Stimulated activated CD8-positive, alpha-beta memory T cell treated with anti-CD3 and anti-CD28 coated beads, Interleukin-4, amount 100 ng/mL, for 1 hour (primary cell): ENCODE results near the gene MAPKAP1.

Source experiments
- DNase-seq, 2 donors: peaks; one replicate each; pipeline ENCODE4 v3.0.0-alpha.2; 2020; ENCODE audit warnings: low read depth in 2 of 2, low spot score in 1 of 2

The MAPKAP1 gene

DNA sequence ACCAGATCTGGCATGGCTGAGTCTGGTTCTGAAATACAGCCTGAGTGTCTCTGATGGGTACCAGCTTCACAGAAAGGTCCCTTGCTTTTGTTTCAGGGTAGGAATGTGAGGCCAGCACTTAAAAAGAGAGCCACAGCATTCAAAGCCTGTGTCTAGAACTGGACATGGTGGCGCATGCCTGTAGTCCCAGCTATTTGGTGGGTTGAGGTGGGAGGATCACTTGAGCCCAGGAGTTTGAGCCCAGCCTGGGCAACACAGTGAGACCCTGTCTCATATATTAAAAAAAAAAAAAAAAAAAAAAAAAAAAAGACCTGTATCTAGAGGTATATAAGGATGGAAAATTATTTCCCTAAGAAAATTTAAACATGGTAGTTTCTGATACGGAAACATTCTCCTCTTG, 243.1 kb downstream of the MAPKAP1 start:
- DNase-seq, result no peak

DNA sequence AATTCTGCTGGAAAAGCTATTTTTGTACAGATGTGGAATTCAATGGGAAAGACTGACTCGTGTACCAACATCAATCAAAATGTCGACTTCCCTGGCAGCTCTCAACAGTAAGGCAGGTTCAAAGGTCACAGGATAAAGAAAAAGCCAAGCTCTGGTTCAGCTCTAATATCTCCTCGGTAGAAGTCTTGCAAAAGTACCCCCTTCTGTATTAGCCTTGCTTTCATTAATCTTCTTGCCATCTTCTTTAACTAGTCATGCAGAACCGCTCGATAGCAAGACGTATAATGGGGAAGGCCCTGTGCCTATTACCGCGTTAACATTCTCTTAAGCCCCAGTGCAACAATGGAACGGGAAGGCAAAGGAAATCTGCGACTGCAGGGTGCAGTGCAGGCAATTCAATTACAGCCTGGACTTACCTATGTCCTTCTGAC, 244.1 kb downstream of the MAPKAP1 start:
- DNase-seq, result no peak

DNA sequence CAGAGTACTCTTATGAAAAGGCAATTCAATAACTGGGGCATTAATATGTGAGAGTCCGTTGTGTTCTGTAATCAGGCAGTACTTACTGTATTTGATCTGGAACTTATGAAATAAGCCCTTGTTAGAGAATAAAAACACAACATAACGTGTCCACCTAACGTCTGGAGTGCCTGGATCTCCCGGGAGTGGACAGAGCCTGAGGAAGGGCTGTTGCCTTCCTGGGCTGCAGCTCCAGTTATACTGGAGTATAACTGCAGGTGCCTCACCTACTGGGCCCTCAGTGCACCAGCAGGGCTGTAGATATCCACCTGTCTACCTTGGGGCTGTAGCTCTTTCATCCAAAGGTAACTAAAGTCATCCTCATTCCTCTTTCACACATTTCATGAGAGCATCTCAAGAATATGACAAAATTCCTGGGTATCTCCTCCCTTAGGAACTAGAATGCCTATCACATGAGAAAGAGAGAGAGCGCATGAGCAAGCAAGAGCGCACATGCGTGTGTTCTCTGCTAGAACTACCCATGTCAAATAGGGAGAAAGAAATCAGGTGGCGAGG, 245.3 kb downstream of the MAPKAP1 start:
- no peak for DNase-seq

DNA sequence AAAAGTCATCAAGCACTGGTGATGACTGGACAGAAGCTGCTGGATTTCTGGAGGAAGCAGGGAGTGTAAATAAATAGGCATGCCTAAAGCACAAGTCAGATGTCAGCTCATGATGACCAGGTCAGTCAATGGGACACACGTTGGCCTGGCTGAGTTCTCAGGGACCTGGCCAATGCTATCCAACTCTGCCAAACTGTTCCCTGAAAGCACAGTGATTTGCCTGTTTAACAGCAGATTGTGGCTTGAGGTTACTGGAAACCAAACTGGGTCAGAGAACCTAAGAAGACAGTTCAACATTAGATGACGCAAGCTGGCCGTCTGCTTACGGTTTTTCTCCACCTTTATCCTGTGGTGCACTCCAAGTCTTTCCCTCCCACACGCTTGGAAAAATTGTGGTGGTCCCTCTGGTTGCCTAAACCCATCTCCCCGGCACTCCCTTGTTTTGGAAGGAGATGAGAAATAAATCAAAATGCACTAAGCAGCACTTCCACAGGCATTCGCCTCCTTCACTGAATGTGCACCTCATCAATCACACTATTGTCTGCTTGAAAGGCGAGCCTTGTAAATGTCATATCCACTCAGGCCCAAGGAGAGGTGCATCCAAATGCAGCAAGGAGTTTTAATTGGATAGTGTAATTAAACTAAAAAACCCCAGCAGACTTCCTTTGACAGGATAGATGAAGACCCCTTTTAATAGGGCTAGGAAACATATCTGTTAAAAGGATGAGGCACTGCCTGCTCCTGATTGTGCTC, 245.9 kb downstream of the MAPKAP1 start:
- DNase-seq, result no peak

DNA sequence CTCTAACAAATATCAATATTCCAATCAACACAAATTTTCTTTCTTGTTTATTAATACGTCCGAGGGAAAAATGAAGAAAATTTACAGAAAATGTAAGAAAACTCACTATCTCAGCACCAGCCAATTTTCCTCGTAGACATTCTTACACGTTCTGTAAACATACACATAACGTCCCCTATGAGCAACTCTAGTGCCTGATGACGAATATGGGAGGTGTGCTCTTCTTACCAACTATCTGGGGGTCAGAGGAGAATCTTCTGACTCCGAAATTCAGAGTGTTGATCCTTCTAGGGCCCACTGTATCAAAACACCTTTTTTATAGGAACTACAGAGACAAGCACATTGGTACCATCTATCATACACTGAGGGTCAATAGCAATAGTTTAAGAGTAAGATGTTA, 246.7 kb downstream of the MAPKAP1 start:
- no peak for DNase-seq

DNA sequence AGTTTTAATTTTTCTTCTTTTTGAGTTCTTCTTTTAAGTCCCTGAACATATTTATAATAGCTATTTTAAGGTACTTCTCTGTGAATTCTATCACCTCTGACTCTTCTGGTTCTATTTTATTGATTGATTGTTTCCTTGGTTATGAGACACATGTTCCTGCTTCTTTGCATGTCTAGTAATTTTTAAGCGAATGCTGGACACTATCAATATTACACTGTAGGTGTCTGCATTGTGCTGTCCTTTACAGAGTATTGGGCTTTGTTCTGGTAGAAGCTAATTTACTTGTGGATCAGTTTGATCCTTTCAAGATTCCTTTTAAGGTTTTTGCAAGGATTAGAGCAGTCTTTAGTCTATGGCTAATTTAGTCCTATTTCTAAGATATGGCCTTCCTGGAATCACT, 249.7 kb downstream of the MAPKAP1 start:
- no peak for DNase-seq

DNA sequence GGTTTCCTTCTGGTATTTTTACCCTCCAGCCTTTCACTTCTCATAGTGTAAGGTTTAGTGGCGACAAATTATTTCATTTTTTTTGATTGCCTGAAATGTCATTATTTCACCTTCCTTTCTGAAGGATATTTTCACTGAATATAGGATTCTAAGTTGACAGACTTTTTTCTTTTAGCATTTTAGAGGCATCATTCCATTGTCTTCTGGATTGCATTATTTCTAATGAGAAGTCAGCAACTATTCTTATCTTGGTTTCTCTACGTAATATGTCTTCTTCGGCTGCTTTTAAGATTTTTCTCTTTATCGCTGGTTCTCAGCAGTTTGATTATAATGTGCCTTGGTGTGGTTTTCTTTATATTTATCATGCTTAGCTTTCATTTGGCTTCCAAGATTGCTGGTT, 251.1 kb downstream of the MAPKAP1 start:
- DNase-seq, result no peak

DNA sequence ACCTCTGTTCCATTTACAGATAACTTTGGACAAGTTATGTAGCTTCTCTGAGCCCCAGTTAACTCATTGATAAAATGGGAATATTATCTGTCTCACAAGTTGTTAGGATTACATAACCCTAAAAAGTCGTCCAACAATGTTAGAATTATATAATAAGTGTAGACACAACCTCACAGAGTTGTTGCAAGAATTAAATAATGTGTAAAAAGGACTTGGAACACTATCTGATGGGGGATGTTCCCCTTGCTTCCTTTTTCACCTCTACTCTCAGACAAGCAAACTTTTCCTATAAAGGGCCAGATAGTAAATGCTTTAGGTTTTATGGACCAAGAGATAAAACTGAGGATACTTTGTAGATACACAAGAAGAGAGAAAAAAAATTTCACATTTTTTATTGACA, 251.9 kb downstream of the MAPKAP1 start:
- DNase-seq, result no peak

DNA sequence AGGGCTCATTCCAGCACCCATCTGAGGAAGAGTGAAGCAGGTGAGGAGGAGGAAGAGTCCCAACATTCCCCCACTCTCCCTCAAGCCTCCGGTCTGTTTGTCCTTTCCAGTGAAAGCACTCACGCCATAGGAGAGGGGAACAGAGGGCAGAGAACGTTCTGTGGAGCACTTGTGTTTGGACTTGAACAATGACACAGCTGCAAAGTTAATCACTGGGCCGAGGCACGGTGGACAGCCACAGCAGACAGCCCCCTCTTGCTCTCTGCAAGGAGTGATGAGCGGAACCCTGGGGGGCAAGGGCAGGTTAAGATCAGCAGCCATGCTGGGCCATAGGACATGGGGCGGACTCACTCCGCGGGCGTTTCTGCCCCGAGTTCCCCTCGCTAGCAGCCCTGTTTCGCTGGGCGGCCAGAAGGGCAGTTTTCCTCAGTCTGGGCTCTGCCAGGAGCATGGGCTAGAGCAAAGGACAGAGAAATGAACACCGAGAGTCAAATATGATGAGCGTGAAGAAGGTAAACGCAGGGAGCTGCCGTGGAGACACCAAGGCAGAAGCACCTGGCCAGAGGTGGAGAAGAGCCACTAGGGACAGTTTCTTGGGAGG, 259.7 kb downstream of the MAPKAP1 start:
- no peak for DNase-seq

DNA sequence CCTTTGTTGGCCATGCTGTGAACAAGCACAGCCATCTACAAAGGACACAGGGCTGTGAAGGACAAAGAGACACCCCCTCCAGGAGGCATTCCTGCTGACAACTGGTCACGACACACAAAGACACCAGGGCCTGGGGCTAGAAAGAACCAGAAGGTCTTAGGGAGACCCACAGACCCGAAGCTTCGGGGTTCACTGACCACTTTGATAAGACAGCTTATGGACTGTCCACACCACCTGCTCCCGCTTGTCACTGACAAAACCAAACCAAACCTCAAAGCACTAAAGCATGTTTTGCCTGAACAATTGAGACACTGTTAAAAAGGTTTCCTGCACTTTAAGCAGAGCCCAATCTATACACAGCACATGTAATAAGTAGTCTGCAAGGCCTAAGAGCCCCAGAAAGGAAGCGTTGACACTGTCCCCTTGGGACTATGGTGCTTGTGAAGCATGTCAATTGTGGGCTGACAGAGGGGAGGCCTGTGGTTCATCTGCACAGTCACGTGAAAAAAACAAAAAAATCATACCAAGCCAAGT, 260.4 kb downstream of the MAPKAP1 start:
- no peak for DNase-seq

DNA sequence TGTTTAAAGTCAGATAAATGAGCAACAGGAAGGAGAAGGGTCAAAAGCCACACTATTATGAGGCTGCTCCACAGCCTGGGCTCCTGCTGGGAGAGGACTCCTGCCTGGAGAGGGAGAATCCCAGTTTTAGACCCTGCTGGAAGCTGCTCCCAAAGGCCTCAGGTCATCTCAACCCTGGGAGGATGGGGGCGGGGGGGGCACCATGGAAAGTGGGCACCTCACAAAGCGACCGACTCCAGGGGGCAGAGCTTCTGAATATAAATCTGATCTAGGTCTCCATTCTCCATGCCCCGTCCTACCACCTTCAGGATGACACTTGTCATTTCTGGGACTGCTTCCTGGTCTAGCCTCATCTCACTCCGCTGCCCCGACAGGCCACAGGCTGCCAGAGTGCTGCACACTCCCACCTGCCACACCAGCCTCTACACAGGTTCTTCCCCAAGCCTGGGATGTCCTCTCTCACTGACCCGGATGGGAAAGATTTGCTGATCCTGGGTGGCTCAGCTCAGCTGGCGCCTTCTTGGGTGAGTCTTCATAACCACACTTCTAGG, 262.0 kb downstream of the MAPKAP1 start:
- DNase-seq, result no peak

DNA sequence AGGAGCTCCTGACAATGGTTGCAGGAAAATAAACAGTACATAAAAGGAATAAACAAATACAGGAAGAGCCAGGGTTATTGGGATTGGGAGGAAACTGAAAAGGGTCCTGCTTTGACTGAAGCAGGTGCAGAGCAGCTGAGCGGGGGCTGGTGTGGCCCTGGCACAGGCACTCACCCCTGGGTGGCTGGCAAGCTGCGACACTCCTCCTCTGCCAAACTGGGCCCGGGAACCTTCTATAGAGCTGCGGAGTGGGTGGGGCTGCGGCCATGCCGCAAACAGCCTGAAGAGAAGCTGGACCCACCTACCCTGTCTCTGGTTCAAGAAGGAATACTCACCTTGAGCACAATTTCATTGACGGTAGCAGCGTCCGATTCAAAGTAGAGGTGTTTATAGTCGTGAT, 262.8 kb downstream of the MAPKAP1 start:
- DNase-seq, result no peak

DNA sequence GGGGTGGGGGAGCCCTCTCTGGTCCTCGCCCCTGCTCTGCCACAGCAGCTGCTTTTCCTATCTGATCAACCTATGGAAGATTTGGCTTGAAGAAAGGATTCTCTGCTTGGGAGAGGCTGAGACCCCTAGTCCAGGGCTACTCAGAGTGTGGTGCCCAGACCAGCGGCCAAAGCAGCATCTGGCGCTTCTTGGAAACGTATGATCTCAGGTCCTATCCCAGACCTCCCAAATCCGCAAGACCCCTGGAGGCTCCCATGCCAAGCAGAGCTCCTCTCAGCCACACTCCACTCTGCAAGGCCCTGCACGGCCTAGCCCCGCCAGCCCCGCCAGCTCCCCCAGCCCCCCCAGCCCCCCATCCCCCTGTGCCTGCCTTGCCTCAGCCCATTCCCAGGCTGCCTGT, 263.6 kb downstream of the MAPKAP1 start:
- no peak for DNase-seq

DNA sequence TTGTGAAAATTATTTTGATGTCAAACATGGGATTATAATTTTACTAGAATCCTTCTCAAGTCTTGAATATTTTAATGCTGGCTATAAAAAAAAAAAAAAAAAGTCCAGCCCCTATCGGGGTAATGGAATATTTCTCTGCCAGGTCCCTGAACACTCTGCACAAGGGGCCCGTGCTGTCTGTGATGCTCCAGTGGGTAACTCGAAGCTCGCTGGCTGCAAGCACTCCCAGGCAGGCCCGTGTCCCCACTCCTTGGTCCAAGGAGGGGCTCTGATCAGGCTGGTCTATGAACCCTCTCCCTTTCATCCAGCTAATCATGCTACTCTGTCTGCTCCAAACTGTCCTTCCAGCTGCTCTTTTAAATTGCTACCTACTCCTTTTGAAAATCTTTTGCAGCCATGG, 264.6 kb downstream of the MAPKAP1 start:
- no peak for DNase-seq

DNA sequence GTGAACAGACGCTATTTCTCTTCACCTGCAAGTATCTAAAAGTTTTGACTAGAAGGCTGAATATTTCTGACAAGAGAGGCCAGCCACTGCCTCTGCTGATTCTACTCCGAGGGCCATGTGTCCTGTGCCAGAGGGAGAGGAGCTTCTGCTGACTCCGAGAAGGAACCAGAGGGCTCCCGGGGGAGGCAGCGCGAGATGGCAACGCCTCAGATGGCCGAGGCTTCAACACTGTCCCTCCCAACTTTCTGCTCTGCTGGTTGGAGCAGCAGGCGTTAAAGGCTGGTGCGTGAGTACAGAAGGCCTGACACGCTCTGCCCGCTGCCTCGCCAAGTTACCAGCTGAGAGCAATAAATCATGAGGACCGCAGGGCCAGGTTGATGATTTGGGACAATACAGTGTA, 266.6 kb downstream of the MAPKAP1 start:
- no peak for DNase-seq

DNA sequence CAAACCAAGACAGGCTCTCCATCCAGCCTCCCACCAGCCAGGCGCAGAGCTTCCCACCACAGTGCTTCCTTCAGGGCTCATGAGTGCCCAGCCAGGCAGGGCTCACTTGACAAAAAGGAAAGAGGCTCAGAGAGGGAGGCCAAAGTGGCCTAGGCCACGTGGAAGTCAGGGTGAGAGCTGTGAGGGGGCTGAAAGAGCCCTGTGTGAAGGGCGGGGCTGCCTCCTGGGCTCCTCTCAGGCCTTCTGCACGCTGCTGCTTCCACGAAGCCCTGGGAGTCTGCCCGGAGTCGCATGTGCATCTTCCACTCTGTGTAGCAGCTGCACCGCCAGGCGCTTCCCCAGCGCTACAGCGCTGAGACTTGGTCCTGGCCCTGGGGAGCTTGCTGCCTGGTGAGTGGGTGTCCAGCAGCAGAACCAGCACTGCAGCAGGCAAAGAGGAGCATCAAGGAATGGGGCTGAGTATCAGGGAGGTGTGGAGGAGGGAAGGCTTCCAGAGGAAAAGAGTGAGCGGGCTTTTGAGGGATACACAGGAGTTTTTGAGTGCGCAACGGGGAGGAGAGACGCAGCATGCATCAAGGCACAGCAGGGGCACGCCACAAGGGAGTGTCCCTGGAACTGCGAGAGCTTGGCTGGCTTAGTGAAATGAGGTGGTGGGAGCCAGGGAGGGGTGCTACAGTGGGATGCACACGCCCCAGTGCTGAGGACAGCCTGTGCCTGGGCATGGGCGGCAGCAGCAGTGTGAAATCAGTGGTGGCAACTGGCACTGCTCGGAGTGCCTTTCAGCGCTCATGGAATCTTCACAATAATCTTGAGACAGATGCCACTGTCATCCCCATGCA, 267.4 kb downstream of the MAPKAP1 start:
- no peak for DNase-seq

DNA sequence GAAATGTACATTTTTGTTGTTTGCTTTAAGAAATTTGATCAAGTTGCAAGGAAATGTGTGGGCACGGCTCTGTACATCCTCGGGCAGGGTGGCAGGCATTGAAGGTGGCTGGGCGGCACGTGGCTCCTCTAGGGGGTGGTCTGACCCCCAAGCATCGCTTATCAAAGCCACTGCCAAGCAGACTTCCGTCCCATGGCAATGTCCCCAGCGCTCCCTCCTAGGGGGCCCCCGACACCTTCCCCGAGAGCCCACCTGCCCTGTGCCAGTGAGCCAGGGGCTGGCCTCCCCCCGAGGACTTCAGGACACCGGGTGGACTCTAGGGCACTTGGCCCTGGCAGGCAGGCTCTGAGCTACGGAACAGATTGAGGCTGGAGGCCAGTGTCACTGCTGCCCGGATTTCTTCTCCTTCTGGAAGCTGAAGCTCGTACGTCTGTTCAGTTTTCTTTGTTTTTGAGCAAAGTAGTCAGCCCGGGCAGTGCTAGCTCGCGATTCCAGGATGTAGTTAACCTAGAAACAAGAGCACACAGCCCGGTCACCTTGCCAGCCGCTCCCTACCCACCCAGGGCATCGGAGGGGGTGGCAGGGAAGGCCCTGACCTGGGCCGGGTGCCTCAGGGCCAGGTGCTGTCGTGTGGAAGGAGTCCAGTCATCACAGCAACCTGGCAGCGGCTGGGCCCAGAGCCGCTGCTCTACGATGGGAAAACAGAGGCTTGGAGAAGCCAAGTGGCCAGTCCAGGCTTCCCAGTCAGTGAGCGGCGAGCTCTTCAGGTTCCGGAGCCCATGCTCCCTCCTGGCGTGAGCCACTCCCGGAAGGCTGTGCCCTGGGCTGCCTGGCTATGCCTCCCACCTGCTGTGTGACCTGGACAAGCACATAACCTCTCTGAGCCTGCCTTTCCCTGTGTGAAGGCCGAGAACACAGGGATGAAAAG, 268.2 kb downstream of the MAPKAP1 start:
- DNase-seq, result no peak

DNA sequence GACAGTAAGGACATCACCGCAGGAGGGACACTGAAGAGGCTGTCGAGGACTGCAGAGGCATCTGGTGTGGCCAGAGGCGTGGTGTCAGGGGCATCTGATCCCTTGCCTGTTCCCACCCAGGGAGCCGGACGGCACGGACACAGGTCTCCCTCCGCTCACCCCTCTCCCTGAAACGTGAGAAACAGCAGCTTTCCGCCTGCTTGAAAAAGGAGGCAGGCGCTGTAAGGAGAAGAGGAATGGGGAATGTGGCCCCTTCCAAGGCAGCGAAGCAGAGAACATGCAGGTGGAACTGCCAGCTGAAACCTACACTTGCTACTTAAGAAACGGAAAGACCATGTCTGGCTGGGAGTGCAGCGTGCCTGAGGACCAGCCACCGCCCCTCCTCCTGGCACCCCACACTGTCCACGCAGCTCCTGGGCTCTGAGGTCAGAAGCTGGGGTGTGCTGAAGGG, 269.2 kb downstream of the MAPKAP1 start:
- no peak for DNase-seq

DNA sequence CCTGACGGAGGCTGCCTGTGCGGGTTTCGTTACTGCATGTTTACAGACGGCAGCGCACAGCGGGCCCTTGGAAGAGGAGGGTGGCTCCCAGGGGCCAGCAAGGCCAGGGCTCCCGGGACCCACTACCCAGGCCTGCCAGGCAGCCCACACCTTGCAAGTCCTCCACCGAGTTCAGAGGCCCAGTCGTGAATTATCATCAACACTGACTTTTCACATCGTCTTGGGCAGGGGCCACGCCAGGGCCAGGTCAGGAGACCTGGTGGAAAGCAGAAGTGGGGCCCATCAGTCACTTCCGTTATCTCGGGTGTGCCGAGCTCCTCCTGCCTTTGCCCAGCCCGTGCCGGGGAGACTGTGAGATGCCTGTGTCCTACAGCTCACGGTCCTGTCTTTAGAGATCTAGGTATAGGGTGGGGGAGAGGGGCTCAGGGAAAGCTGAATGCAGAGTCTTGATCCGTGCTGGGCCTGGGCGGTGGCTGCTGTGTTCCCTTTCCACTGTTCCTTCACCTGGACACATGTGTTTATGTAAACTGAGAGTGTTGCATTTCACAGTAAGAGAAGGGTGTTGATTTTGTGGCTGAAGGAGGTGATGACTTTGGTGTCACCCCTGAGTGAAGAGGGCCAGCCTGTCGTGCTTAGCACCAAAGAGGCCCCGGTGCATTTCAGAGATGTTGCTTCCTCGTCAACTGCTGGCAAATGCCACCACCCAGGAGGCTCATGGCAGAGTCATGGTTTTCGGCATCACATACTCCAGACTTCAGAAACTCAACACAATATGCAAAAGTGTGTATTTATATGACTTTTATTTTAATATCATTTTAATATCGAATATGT, 270.2 kb downstream of the MAPKAP1 start:
- DNase-seq, result no peak
